HG03280 (cell line): Measurements from ENCODE around the gene AMIGO3.
"Not testable (repeated sequence)": the region's sequence is repeated elsewhere in the genome, so short reads cannot be mapped to it uniquely, and the experiment has no call there.

Experiments
- ATAC-seq: cut with Tn5 transposase; IDR thresholded peaks from one replicate; pipeline ENCODE4 v1.9.1; 2021; ENCODE audit warnings: mild to moderate bottlenecking, moderate library complexity; ENCODE audit not compliant: unreplicated experiment

Gene AMIGO3

DNA sequence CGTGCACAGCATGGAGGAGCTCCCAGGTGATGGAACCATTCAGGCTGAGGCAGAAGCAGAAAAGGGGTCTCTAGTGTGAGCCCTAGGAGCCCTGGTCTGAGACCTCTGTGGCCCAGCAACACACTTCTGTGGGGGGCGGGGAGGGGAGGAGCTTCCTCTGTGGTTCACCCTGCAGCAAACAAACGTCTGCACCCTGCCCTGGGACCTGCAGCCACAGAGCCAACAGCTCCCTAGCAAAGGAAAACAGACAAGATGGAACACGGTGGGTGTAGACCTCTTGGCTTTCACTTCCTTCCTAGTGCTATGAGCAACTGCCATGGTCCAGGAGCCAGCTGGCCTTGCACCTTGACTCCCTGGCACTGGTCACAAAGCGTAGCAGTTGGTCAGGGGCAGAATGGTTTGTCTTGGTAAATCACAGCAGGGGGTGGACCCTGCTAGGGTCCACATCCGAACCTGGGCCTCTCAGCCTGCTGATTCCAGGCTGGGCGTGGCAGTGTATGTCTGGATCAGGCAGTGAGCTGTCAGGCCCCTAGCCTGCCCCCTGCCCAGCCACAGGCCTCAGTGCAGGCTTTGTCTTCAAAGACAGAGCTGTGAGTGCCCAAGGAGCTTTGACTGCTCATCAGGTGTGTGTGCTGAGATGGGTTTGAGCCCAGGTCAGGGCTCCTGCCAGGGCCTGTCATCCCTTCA lies 6.7 kb downstream of the AMIGO3 start:
- ATAC-seq, result no peak

DNA sequence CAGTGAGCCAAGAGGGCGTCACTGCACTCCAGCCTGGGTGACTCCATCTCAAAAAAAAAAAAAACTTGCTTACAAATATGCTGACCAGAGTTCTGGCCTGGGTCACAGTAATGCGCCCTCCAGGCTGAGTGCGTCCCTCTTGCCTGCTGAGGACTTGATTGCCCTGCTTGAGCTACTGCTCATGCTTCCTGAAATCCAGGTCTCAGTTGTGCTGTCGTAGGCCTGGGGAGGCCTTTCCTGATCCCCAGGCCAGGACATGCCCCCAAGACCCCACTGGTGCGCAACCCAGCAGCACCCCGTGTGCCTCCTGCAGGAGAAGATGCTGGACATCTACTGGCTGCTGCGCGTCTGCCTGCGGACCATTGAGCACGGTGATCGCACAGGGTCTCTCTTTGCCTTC lies 7.3 kb downstream of the AMIGO3 start:
- no peak for ATAC-seq

DNA sequence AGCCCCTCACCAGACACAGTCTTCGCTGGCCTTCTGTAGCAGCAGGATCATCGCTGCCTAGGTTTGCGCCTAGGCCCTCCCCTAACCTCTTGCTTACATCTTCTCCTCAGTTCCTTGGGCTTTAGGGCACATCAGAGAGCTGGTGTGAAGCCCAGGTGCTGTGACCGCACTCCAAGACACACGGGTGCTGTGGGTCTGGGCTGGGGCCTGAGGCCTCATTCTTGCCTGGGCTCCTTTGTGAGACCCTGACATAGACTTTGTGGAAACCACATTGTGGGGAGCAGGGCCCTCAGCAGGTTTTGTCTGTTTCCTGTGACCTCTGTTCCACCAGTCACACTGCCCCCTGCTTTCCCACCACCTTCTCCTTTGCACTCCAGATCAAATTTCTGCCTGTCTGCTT lies 8.0 kb downstream of the AMIGO3 start:
- ATAC-seq, result no peak

DNA sequence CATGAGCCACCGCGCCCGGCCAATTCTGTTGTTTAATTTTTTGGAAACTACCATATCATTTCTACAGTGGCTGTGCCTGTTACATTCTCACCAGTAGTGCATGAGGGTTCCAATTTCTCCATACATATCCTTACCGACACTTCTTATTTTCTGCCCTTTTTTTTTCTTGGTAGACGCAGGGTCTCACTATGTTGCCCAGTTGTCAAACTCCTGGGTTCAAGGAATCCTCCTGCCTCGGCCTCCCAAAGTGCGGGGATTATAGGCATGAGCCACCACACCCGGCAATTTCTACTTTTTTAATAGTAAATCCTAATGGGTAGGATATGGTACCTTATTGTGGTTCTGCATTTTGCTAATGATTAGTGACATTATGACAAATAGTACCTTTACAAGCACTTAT lies 9.6 kb downstream of the AMIGO3 start:
- no peak for ATAC-seq

DNA sequence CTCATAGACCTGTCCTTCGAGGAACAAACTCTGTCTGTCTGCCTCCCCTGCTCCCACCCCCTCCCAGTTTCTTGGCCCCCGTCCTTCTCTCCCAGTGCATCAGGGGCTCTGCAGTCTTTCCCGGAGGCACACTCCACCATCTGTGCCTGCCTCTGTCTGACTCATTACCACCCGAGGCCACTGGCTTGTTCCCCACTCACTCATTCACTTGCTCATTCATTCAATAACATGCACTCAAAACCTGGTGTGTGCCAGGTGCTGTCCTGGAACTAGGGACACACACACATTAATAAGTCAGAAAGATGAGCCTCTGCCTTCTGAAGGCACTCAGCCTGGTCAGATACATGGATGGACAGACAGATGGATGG lies 12.4 kb downstream of the AMIGO3 start:
- ATAC-seq, result no peak

DNA sequence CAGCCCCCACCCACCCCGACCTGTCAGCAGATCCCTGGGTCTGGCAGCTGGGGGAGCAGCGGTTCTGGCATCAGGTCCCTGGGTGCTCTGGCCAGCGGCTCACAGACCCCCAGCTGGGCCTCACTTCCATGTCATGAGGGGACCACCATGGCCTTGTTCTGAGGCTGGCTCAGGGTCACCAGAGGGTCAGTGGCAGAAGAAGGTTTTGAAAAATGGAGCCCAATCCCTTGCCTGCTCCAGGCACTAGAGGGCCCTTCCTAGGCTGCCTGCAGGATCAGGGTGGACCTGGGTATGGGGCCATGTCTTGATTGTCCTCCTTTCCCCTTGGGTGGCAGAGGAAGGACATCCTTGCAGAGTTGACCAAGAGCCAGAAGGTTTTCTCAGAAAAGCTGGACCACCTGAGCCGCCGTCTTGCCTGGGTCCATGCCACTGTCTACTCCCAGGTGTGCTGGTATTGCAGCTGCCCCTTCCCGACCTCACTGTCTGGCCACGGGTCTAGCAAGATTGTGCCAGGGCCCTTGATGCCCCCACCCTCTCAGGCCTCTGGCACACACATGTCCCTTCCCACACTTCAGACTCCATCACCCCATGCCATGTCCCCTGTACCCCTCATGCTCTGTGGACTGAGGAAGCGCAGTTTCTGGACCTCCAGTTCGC lies 12.9 kb downstream of the AMIGO3 start:
- ATAC-seq, result no peak

DNA sequence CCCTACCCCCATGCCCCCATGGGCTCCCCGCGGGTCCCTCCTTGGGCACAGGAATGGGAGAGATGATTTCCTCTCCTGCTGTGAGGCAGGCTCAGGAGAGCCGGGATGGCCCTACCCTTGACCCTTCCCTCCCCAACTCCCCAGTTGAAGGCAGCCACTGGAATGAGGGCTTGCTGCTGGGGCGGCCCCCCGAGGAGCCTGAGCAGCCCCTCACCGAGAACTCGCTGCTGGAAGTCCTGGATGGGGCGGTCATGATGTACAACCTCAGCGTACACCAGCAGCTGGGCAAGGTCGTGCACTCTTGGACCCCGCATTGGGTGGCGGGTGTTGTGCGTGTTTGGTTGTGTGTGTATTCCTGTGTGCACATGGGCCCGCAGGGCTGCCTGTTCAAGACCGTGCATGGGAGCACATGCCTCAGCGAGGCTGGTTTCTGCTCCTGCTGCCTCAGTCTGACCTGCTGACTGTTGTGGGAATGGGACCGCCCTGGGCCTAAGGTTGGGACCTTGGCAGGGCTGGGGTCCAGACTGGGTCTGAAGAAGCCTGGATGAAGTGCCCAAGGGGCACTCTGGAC lies 14.0 kb downstream of the AMIGO3 start:
- ATAC-seq, result no peak

DNA sequence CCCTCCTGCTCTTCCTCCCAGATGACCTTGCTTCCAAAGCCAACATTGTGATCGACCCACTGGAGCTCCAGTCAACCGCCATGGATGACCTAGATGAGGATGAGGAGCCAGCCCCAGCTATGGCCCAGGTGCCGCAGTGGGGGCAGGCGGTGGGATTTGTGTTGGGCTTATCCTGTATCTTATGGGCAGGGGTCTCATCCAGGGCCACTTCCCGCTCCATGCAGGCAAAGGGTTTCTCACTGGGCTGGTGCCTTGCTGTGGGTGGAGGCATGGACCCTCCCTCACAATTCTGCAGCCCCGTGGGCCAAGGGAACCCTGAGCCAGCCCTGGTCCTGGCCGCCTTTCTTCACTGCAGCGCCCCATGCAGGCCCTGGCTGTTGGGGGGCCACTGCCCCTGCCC lies 14.9 kb downstream of the AMIGO3 start:
- ATAC-seq, result no peak

DNA sequence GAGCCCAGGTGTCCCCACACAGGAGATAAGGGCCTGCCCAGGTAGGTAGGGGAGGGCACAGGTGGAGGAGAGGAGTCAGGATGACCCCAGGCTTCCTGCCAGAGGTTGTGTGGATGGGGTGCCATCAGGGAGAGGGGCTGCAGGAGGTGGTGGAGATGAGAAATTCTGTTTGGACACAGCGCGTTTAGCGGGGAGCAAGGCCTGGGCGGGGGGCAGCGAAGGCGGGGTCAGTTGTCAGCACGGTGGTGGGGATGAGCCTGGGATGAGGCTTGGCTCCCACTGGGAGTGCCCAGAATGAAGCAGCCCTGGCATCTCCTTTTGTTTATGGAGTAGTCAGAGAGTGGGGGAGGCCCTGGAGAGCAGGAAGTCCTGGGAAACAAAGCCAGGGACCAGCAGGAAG lies 15.5 kb downstream of the AMIGO3 start:
- no peak for ATAC-seq

DNA sequence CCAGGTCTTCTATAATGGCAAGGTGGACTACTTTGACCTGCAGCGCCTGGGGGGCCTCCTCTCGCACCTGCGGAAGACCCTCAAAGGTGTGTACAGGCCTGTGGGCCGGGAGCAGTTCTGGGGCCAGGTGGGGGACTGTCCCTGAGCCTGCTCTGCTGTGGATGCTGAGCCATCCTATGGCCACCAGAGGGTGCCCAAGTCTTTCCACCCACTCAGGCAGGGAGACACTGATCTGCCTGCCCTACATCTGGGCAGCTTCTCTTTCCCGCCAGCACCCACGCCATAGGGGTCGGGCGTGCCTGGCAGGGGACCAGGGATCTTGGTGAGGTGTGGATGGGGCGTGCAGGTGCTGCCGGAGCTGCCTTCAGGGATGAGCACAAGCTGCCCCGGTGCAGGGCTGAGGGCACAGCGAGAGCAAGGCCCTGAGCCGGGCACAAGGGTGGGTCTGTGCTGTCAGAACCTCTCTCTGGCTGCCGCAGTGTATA lies 16.0 kb downstream of the AMIGO3 start:
- ATAC-seq, result peak; percentile 69

DNA sequence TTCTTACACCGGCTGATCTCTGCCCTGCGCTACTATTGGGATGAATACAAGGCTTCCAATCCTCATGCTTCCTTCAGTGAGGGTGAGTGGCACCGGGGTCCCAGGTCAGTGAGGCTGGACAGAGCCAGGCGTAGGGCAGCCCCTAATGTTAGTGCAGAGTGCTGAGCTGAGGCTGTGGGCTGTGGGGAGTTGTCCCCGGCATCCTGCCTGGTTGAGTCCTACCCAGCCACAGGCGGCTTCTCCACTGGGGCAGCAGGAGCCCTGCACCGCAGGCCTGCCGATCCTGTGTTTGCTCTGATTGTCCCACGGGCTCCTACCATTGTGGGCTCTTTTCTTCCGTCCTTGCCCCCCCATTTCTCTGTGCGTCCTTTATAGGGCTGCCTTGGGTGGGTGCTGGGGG lies 16.8 kb downstream of the AMIGO3 start:
- ATAC-seq, result no peak

DNA sequence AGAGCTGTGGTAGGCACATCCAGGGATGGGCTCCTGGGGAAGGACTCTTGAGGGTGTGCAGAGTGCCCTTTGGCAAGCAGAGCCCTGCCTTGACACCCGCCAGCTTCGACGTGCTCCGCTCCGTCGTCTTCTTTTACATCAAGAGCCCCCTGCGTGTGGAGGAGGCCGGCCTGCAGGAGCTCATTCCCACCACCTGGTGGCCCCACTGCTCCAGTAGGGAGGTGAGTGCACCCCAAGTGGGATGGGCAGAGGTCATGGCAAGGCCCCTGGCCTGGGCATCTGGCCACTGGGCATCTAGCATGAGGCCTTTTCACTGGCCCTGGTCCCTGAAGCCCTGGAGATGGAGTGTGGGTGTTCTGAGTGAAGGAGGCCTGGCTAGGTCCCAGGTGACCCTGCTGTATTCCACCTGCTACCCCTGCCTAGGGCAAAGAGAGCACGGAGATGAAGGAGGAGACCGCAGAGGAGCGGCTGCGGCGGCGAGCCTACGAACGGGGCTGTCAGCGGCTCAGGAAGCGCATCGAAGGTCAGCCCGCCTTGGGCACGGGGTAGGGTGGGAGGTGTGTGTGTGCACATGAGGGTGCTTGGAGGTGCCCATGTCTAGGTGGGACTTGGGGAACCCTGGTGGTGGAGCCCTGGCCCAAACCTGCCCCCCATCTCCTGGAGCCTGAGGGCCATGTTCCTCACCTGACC lies 18.0 kb downstream of the AMIGO3 start:
- ATAC-seq, result no peak

DNA sequence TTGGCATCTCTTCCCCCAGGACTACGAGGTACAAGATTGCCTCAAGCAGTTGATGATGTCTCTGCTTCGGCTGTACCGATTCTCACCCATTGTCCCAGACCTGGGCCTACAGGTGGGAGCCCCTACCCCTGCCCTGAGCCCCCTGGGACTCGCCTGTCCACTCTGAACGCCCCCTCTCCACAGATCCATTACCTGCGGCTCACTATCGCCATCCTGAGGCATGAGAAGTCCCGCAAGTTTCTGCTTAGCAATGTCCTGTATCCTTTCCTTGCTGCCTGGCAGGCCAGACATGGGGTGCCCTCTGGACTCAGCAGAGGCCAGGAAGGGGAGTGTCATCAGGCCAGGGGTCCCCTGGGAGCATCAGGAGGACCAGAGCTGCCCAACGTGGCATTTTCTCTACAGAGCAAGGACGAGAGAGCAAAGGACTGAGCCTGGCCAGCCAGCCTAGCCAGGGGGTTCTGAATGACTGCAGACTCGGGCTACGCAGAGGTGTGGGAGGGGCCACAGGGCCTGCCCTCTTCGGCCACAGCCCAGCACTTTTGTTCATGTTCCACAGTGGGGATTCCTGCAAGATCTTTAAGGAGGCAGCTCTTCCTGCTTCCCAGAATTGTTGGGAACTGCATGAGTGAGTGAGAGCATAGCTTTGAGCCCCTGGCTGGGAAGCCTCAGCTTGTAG lies 18.9 kb downstream of the AMIGO3 start:
- ATAC-seq, result no peak

DNA sequence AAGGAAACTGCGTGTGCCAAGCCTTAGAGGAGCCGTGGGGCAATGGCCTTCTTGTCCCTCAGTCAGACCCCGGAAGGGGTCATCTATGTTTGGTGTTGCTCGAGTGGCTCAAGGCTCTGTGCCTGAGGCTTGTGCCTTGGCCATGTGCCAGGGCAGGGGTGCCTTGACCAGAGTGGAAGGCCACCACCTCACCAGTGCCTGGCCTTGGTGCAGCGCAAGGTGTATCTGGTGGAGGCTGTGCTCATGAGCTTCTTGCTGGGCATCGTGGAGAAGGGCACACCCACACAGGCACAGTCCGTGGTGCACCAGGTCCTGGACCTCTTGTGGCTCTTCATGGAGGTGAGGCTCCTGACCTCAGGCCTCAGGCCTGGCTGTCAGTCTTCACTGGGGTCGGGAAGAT lies 19.5 kb downstream of the AMIGO3 start:
- ATAC-seq, result no peak

DNA sequence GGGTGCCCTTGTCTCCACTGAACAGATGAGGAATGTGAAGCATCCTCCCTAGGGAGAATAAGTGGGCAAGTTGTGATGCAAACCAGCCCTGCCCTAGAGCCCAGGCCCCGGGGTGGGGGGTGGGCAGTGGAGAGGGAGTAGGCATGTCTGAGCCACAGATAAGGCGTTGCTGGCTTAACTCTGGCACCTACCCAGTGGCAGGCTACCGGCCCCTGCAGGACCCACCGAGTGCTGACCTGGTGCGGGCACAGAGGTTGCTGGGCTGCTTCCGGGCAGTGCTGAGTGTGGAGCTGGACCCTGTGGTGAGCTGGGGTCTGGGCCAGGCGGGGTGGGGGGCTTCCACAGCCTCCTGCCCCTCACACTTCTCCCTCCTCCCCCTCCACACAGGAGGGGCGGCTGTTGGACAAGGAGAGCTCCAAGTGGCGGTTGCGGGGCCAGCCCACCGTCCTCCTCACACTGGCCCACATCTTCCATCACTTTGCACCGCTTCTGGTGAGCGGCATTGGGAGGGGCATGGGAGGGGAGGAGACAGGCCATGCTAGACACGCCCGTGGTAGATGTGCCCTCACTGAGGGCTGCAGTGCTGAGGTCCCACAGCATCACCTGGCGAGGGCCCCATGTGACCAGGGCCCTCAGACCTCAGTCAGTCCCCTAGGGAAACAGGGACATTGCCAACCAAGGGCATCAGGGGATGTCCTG lies 20.1 kb downstream of the AMIGO3 start:
- ATAC-seq, result no peak

DNA sequence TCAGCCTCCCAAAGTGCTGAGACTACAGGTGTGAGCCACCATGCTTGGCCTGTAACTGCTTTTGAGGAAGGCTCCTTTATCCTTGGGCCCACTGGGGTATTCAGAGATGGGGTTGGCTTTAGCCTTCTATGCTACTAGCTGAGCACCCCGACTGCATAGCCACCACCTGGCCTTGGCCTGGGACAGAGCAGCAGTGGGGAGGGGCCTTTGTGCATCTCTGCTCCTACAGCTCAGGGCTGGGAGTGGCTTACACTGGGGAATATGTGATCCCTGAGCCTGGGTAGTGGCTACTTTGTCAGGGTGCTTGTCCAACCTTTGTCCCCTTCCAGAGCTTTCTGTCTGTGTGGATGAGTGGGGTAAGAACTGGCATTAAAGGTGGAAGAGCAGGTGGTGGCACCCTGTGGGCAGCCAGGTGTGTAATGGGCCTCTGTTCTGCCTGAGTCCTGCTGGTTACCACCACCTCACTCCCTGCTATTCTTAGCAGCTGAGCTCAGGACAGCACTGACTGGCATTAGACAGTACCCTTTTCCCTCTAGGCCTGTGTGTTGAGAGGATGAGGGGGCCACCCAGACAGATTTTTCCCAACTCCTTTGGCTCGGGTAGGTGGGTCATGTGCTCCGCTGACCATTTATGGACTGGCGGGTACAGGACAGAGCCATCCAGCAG lies 24.0 kb downstream of the AMIGO3 start:
- not testable (repeated sequence) for ATAC-seq

DNA sequence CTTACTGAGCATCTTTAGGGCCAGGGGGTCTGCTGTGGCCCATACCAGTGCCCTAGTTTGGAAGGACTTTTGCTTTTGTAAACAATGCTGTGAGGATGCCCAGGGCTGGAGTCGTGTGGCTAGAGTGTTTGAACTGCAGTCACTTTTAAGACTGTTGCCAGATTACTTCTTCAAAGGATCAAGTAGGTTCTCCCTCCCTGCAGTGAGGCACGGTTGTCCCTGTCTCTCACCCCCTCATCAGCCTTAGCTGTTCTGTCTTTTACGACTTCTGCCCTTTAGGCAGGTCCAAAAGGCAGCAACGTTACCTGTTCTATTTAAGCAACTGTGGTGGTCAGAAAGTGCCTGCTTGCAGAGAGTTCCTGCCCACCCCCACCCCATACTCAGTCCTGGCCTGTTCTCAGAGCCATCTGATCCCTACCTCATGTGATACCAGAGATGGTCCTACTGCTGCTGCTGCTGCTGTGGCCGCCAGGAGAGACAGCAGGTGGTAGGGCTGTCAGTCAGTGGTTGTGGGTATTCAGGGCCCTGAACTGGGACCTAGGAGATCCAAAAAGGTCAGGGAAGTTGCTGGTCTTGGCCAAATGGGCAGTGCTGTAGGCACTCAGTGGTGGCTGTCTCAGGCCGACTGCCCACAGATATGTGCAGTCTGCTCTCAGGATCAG lies 24.9 kb downstream of the AMIGO3 start:
- ATAC-seq, result not testable (repeated sequence)

DNA sequence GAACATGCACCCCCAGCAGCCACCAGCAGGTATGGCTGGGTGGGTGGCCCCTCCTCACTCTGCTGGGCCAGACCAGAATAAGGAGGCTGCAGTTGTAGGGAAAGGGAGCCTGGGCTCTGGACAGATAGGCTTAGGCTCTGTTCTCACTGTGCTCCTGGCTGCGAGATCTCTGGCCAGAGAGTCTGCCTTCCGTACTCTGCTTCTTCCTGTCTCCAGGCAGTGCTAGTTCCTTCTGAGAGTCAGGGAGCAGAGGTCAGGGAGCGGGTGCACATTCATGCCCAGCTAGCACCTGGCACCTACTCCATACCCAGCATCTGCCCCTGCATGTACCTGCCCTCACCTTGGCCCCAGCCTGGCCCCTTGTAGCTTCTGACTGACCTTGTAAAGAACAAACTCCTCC lies 28.0 kb downstream of the AMIGO3 start:
- not testable (repeated sequence) for ATAC-seq

DNA sequence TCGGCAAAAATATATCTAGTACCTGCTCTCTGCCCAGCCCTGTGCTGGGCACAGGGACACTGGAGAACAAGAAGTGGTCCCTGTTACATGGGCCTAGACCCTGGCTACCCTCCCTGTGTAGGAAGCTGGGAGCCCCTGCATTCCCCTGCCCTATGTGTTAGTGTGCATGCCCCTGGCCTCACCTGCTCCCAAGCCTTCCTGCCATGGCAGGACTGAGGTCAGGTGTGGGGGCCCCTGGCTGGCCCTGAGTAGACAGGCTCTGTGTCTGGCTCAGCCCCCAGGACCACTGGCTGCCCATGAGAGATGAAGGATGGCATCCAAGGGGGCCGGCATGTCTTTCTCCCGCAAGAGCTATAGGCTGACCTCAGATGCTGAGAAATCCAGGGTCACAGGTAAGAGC lies 28.6 kb downstream of the AMIGO3 start:
- ATAC-seq, result not testable (repeated sequence)
